ENCODE data around the gene CECR2.

GRCh38 chr22:17475318-17476230, 106.3 kb downstream of the CECR2 start:
- TF ChIP-seq CTCF (IDR thresholded peaks at IDR 0.05) (no peak), POLR2A (IDR thresholded peaks at IDR 0.05) (no peak)
